Mucosa of descending colon (tissue), 3 donors: ENCODE results near the gene MARVELD1. TPM values are rescaled to one million over a fixed set of nuclear protein-coding genes. Genes with fewer than 3 reads are reported as not detected.

Experiments
- ATAC-seq: fragments of 200-7000 bp; cut with Tn5 transposase; one replicate; pipeline ENCODE4 v1.9.1; 2020; ENCODE audit warnings: mild to moderate bottlenecking, moderate library complexity
- DNase-seq, 3 donors: peaks; one replicate each; pipeline ENCODE4 v3.0.0-alpha.2; 2020
- H3K36me3 ChIP-seq: fragments of 200-600 bp; one replicate; pipeline ENCODE4 v1.8.0; 2021; ENCODE audit warnings: low read depth, mild to moderate bottlenecking
- H3K4me1 ChIP-seq: fragments of 200-600 bp; one replicate; pipeline ENCODE4 v1.8.0; 2021; ENCODE audit warnings: low read depth, mild to moderate bottlenecking
- H3K4me3 ChIP-seq: fragments of 200-600 bp; one replicate; pipeline ENCODE4 v1.8.0; 2021; ENCODE audit warnings: mild to moderate bottlenecking
- H3K9me3 ChIP-seq: fragments of 200-600 bp; one replicate; pipeline ENCODE4 v1.8.0; 2021; ENCODE audit warnings: mild to moderate bottlenecking
- intact Hi-C, 2 donors: fragments of 100-400 bp; cut with DNase I in 1 of 2; cut with micrococcal nuclease in 1 of 2; formaldehyde crosslinking; loops; one replicate each; pipeline versions ENCODE4 v1.11.0 to v1.11.1; 2022; cut with DNase I, micrococcal nuclease
- total RNA-seq, 3 donors: library from RNA; stranded (reverse); fragmentation: NEBNext Ultra II Directional in 2 of 3; extraction: Animal tissue kit (Norgen Biotek cat#: 25700) in 2 of 3; gene quantifications; one replicate each; pipeline versions ENCODE4 v1.2.1 to v1.2.4, GENCODE V29; 2021 to 2023
- TF ChIP-seq, protein P1 (sequence below): fragments of 200-600 bp; IDR thresholded peaks from one replicate; pipeline ENCODE4 v1.8.0; 2022; ENCODE audit warnings: antibody characterized with exemption, mild to moderate bottlenecking
- donor health status: DM: no; HTN: no; CAD: no; lungs with moderate emphysema.
- donor health status: DM: no; HTN: no; CAD: no.
- donor health status: DM: no; HTN: yes; CAD: no.

MARVELD1 gene
- total RNA-seq, 3 donors from 2014 or later, result 30.7 to 45.7 (median 37.7) TPM

DNA sequence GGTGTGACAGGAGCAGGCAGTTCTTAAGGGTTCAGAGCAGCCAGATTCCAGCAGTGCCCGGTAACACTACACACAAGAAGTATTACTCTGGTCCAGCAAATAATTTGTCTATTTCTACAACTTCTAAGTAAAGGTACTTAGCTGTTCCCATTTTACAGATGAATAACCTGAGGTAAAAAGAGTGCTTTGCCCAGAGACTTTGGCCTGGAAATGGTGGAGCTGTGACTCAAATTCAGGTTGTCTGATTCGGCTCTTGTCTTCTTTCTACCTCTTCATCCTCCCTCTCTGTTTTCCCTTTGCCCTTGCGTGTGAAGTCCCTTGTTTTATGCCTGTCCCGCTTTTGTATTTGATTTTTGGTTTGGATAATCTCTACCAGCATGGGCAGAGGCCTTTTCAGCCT is 41.2 kb downstream of the MARVELD1 start:
- intact Hi-C loops, result no loop called here
- DNase-seq (no peak), ATAC-seq (no peak)
- Histone ChIP-seq H3K9me3 (no peaks in the 10 kb centered on the region), H3K4me3 (no peak overlapping the region), H3K36me3 (peaks cover 14% of the 10 kb centered on the region), H3K4me1 (no peaks in the 10 kb centered on the region)
- TF ChIP-seq, protein P1, sequence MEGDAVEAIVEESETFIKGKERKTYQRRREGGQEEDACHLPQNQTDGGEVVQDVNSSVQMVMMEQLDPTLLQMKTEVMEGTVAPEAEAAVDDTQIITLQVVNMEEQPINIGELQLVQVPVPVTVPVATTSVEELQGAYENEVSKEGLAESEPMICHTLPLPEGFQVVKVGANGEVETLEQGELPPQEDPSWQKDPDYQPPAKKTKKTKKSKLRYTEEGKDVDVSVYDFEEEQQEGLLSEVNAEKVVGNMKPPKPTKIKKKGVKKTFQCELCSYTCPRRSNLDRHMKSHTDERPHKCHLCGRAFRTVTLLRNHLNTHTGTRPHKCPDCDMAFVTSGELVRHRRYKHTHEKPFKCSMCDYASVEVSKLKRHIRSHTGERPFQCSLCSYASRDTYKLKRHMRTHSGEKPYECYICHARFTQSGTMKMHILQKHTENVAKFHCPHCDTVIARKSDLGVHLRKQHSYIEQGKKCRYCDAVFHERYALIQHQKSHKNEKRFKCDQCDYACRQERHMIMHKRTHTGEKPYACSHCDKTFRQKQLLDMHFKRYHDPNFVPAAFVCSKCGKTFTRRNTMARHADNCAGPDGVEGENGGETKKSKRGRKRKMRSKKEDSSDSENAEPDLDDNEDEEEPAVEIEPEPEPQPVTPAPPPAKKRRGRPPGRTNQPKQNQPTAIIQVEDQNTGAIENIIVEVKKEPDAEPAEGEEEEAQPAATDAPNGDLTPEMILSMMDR, result no peak

DNA sequence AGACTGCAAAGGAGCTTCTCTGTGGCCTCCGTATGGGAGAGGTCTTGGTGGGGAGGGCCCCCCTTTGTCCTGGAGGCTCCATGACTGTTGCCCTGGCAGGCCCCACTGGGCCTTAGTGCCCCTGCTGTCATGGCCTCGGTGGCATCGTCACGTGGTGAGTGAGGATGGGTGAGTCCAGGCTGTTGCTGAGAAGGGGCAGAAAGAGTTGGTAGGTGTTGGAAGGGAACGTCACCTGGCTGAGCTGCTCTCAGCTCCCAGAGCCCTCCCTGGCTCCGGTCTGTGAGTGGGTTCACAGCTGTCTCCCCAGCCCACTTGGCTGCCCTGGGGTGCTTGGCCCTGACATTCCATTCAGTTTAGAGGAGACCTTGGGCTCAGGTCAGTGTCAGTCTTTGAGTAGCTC is 42.2 kb downstream of the MARVELD1 start:
- TF ChIP-seq, protein P1, result no peak
- Histone ChIP-seq H3K4me3 (no peak overlapping the region), H3K4me1 (no peaks in the 10 kb centered on the region), H3K36me3 (peaks cover 4% of the 10 kb centered on the region), H3K9me3 (no peaks in the 10 kb centered on the region)
- DNase-seq, result no peak
- intact Hi-C loops, result no loop called here
- no peak for ATAC-seq

DNA sequence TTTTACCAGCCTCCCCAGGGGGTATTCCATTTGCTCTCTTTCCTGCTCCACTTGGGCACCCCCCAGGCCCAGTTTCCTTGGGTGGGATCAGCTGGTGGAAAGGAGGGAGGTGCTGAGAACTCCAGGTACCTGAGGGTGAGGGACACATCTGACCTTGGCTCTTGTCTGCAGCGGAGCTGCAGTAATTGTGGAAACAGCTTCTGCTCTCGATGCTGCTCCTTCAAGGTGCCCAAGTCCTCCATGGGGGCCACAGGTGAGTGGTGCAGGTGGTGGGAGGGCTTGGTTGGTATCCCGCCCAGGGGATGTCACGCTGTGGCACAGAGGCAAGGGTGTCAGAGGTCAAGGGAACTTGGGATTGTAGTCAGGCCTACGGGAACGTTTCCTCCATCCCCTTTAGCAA is 43.9 kb downstream of the MARVELD1 start:
- DNase-seq (no peak), ATAC-seq (no peak)
- intact Hi-C loops, result no loop called here
- no peak overlapping the region for H3K4me3 ChIP-seq
- peaks cover 3% of the 10 kb centered on the region for H3K36me3 ChIP-seq
- no peaks in the 10 kb centered on the region for H3K4me1 ChIP-seq
- TF ChIP-seq, protein P1, result no peak
- H3K9me3 ChIP-seq, result no peaks in the 10 kb centered on the region

DNA sequence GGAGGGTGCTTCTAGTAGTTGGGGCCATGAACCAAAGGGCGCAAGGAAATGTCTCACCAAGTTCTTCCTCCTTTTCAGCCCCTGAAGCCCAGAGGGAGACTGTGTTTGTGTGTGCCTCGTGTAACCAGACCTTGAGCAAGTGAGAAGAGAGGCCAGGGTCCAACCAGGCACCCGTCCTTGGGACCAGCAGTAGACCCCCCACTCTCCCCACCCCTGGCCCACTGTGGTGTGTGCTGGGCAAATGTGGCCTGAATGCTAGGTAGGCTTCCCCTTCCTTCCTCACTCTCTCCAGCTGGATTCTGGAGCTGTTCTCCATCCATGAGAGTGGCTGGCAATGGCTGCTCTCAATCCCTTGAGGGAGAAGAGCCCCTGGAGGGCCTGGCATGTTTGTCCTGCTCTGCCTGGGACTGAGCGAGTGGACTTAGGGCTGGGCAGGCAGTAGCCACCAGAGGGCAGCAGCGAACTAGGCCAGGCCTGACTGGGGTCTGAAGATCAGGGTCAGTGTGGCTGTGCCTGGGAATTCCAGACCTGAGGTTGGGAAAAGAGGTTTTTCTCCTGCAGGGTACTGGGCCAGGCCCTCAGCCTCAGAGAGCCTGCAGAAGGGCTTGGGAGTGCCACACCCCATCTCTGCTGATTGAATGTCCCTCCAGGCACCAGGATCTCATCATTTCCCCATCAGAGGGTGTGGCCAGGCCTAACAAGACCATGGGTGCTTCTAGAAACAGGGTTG is 45.8 kb downstream of the MARVELD1 start:
- Histone ChIP-seq H3K36me3 (no peaks in the 10 kb centered on the region), H3K4me1 (no peaks in the 10 kb centered on the region), H3K4me3 (no peak overlapping the region), H3K9me3 (no peaks in the 10 kb centered on the region)
- TF ChIP-seq, protein P1, result peak; percentile 62
- DNase-seq (peak in 2 of 3 donors; percentile 69 to 73), ATAC-seq (peak; percentile 81)
- intact Hi-C loops, result no loop called here

DNA sequence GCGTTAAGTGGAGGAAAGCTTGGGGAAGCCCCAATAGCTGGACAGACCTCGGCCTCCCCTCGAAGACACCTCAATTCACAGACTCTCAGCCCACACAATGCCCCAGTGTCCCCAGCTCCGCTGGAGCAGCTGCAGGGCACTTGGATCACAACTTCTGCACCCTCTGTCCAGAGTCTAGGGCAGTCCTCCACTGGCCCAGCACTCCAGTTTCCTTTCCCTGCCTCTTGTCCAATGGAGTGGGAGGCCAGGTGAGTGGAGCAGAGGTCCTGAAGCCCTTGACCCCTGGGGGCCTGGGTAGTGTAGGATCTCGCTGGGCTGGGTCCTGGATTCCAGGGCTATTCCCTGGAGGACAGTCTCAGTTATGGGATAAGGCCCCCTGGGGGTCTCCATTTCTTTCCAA is 46.4 kb downstream of the MARVELD1 start:
- intact Hi-C loops, result no loop called here
- Histone ChIP-seq H3K4me3 (no peak overlapping the region), H3K9me3 (no peaks in the 10 kb centered on the region), H3K4me1 (no peaks in the 10 kb centered on the region), H3K36me3 (no peaks in the 10 kb centered on the region)
- no peak for DNase-seq
- TF ChIP-seq, protein P1, result no peak
- no peak for ATAC-seq
